GM12892 (cell line): ENCODE results near the gene QRICH2.

Source experiments
- POLR2A ChIP-seq: IDR thresholded peaks from 2 replicates; pipeline ENCODE4 v1.6.1; 2011; ENCODE audit warnings: low read depth, low read length, control low read depth
- POLR2AphosphoS5 ChIP-seq: IDR thresholded peaks from 2 replicates; pipeline ENCODE4 v1.6.1; 2011; ENCODE audit warnings: low read depth, low read length, control low read depth

DNA sequence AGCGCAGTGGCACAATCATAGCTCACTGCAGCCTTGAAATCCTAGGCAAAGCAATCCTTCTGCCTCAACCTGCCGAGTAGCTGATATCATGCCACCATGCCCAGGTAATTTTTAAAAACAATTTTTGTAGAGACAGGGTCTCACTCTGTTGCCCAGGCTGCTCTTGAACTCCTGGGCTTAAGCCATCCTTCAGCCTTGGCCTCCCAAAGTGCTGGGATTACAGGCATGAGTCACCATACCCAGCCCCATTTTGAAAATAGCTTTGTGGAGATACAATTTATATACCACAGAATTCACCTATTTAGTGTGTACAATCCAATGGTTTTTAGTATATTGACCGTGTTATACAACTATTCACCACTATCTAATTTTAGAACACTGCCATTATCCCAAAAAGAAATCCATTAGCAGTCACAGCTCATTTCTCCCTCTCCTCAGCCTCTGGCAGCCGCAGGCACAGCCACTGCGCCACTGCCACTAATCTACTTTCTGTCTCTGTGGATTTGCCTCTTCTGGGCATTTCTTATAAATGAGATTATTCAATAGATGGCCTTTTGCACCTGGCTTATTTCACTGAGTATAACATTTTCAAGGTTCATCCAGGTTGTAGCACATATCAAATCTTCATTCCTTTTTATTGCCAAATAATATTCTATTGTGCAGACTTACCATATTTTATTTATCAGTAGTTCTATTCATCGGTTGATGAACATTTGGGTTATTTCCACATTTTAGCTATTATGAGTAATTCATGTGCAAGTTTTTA lies 74.3 kb downstream of the QRICH2 start:
- no peak for TF ChIP-seq POLR2A
- TF ChIP-seq POLR2AphosphoS5, result no peak
